Hepatocyte (in vitro differentiated cells): ENCODE results near the gene FNDC3B. TPM values are rescaled to one million over a fixed set of nuclear protein-coding genes. Genes with fewer than 3 reads are reported as not detected.

Experiments
- DNase-seq: peaks from one replicate; pipeline ENCODE4 v3.0.0-alpha.2; 2016; ENCODE audit warnings: low spot score
- H2AFZ ChIP-seq: fragments of 200-600 bp; sonication (generic); 2 replicates; pipeline ENCODE4 v1.6.0; 2016; ENCODE audit warnings: antibody characterized with exemption, mild to moderate bottlenecking
- H3K27ac ChIP-seq: fragments of 200-600 bp; sonication (generic); 2 replicates; pipeline ENCODE4 v1.5.1; 2016; ENCODE audit warnings: mild to moderate bottlenecking
- H3K27me3 ChIP-seq: fragments of 200-600 bp; sonication (generic); 2 replicates; pipeline ENCODE4 v1.6.1; 2016
- H3K36me3 ChIP-seq: fragments of 200-600 bp; sonication (generic); replicated peaks from 2 replicates; pipeline ENCODE4 v1.5.1; 2016; ENCODE audit warnings: low read depth; ENCODE audit not compliant: insufficient read depth
- H3K4me1 ChIP-seq: fragments of 200-600 bp; sonication (generic); 2 replicates; pipeline ENCODE4 v1.5.1; 2016; ENCODE audit warnings: mild to moderate bottlenecking, moderate library complexity; ENCODE audit not compliant: insufficient read depth
- H3K4me2 ChIP-seq: fragments of 200-600 bp; sonication (generic); 2 replicates; pipeline ENCODE4 v1.6.0; 2016
- H3K4me3 ChIP-seq: fragments of 200-600 bp; sonication (generic); 2 replicates; pipeline ENCODE4 v1.5.1; 2016; ENCODE audit warnings: mild to moderate bottlenecking
- H3K79me2 ChIP-seq: fragments of 200-600 bp; sonication (generic); 2 replicates; pipeline ENCODE4 v1.6.0; 2017; ENCODE audit warnings: mild to moderate bottlenecking
- H3K9me2 ChIP-seq: fragments of 200-600 bp; sonication (generic); replicated peaks from 2 replicates; pipeline ENCODE4 v1.6.0; 2017; ENCODE audit warnings: mild to moderate bottlenecking; ENCODE audit not compliant: insufficient read depth
- H3K9me3 ChIP-seq: fragments of 200-600 bp; sonication (generic); 2 replicates; pipeline ENCODE4 v1.5.1; 2016; ENCODE audit warnings: low read depth, mild to moderate bottlenecking
- H4K20me1 ChIP-seq: fragments of 200-600 bp; sonication (generic); 2 replicates; pipeline ENCODE4 v1.6.0; 2016; ENCODE audit warnings: mild to moderate bottlenecking; ENCODE audit not compliant: insufficient read depth, poor library complexity, severe bottlenecking
- EZH2 ChIP-seq: fragments of 200-600 bp; sonication (generic); IDR thresholded peaks from 2 replicates; pipeline ENCODE4 v1.6.1; 2016; ENCODE audit warnings: antibody characterized with exemption, mild to moderate bottlenecking, borderline replicate concordance
- EZH2phosphoT487 ChIP-seq: fragments of 200-600 bp; sonication (generic); IDR thresholded peaks from one replicate; pipeline ENCODE4 v1.6.1; 2018; ENCODE audit warnings: antibody characterized with exemption, mild to moderate bottlenecking, low read depth, moderate library complexity; ENCODE audit not compliant: unreplicated experiment, severe bottlenecking
- WGBS: methylation state at CpG from one replicate; pipeline ENCODE4 v1.1.6; 2016; ENCODE audit warnings: low lambda C conversion rate; ENCODE audit errors: missing lambda C conversion rate; 5-methylcytosine and 5-hydroxymethylcytosine counted together
- polyA plus RNA-seq: library from polyadenylated mRNA; unstranded; fragments of >200 nt; fragmentation: Nextera tagmentation; extraction: Ambion mirVana; gene quantifications from 2 replicates; pipeline ENCODE4 v1.2.1, GENCODE V29; 2016
- total RNA-seq: library from RNA; depleted of rRNA; stranded (reverse); fragments of >200 nt; gene quantifications from 2 replicates; pipeline ENCODE4 v1.2.3, GENCODE V29; 2014
- TF ChIP-seq, protein P1 (sequence below): fragments of 200-600 bp; sonication (generic); IDR thresholded peaks from 2 replicates; pipeline ENCODE4 v1.5.1; 2016; ENCODE audit warnings: antibody characterized with exemption, mild to moderate bottlenecking; ENCODE audit not compliant: poor library complexity

The FNDC3B gene
- total and polyA plus RNA-seq, 2 experiments from 2014 or later, result 61.2 to 113 TPM

DNA sequence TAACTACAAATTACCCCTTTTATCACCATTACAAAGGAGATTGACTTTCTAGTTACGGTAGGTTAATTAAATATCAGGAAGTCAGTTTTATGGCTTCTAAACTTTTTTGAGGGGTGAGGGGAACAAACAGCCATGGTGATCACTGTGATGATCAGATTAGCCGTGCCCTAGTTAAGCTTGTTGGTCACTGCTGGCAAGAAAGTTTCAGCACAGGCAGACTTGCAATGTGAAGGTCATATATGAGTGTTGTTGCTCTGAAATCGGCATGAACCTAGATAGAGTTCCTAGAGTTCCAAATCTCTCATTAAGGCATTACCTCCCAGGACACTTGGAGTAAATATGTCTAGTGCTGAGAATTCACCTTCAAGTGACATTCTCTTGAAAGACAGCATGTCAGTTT, 252.3 kb downstream of the FNDC3B start:
- Histone ChIP-seq H3K79me2 (peaks cover 31% of the 10 kb centered on the region), H3K9me3 (no peaks in the 10 kb centered on the region), H3K4me3 (no peak overlapping the region), H2AFZ (no peak overlapping the region), H3K27me3 (no peaks in the 10 kb centered on the region), H3K4me1 (peaks cover 32% of the 10 kb centered on the region), H3K9me2 (no peaks in the 10 kb centered on the region), H3K36me3 (no peaks in the 10 kb centered on the region), H4K20me1 (no peaks in the 10 kb centered on the region), H3K27ac (no peak overlapping the region), H3K4me2 (no peak overlapping the region)
- WGBS, result 90% methylated on average over 3 of the region's 3 CpGs
- no peak for DNase-seq
- TF ChIP-seq, protein P1, sequence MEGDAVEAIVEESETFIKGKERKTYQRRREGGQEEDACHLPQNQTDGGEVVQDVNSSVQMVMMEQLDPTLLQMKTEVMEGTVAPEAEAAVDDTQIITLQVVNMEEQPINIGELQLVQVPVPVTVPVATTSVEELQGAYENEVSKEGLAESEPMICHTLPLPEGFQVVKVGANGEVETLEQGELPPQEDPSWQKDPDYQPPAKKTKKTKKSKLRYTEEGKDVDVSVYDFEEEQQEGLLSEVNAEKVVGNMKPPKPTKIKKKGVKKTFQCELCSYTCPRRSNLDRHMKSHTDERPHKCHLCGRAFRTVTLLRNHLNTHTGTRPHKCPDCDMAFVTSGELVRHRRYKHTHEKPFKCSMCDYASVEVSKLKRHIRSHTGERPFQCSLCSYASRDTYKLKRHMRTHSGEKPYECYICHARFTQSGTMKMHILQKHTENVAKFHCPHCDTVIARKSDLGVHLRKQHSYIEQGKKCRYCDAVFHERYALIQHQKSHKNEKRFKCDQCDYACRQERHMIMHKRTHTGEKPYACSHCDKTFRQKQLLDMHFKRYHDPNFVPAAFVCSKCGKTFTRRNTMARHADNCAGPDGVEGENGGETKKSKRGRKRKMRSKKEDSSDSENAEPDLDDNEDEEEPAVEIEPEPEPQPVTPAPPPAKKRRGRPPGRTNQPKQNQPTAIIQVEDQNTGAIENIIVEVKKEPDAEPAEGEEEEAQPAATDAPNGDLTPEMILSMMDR, result no peak
- TF ChIP-seq EZH2phosphoT487 (no peak), EZH2 (no peak)

DNA sequence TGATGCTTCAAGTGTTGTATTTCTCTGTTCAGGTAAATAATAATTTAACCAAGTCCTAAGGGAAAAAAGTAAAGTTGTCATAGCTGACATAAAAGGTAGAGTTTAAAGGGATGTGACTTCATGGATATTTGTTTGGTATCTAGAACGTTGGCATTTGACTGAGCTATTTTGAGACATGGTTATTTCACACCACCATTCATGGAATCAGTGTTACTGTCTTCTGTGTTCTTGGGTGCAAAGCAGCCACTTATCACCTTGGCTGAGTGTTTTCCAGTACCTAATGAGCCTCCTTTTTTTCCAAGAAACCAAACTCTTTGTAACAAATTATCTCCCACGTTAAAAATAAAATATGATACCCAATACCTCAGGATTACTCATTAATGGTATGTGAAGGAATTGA, 253.0 kb downstream of the FNDC3B start:
- H3K9me2 ChIP-seq, result no peaks in the 10 kb centered on the region
- H3K9me3 ChIP-seq, result no peaks in the 10 kb centered on the region
- WGBS, result 89% methylated on average over 2 of the region's 2 CpGs
- H3K27ac ChIP-seq, result no peak overlapping the region
- H2AFZ ChIP-seq, result no peak overlapping the region
- TF ChIP-seq, protein P1, result no peak
- TF ChIP-seq EZH2phosphoT487, result no peak
- no peak for TF ChIP-seq EZH2
- peaks cover 29% of the 10 kb centered on the region for H3K79me2 ChIP-seq
- H3K27me3 ChIP-seq, result no peaks in the 10 kb centered on the region
- H3K36me3 ChIP-seq, result no peaks in the 10 kb centered on the region
- no peak overlapping the region for H3K4me3 ChIP-seq
- H3K4me2 ChIP-seq, result no peak overlapping the region
- DNase-seq, result no peak
- peaks cover 26% of the 10 kb centered on the region for H3K4me1 ChIP-seq
- no peaks in the 10 kb centered on the region for H4K20me1 ChIP-seq

DNA sequence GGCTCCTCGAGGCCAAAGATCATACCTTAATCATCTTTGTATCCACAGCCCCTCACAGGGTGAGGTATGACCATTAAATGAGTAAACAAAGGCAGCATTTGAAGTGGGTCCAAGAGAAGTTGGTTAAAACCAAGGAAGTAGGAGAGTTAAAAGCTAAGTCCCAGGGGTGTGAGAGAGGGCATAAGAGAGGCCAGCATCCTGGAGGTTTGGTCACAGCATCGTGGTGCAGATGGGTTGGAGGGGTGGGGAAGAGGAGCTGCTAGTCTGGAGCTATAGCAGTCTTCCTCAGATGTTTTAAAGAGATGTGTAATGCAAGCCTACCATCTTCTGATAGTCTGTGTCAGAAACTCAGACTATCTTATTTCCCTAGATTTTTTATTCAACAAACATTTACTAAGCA, 253.7 kb downstream of the FNDC3B start:
- 98% methylated on average over 2 of the region's 2 CpGs for WGBS
- H3K9me3 ChIP-seq, result no peaks in the 10 kb centered on the region
- no peaks in the 10 kb centered on the region for H4K20me1 ChIP-seq
- peaks cover 32% of the 10 kb centered on the region for H3K79me2 ChIP-seq
- H2AFZ ChIP-seq, result no peak overlapping the region
- no peaks in the 10 kb centered on the region for H3K36me3 ChIP-seq
- H3K9me2 ChIP-seq, result no peaks in the 10 kb centered on the region
- H3K4me3 ChIP-seq, result no peak overlapping the region
- H3K27me3 ChIP-seq, result no peaks in the 10 kb centered on the region
- H3K4me2 ChIP-seq, result no peak overlapping the region
- TF ChIP-seq, protein P1, result no peak
- TF ChIP-seq EZH2phosphoT487, result no peak
- TF ChIP-seq EZH2, result no peak
- no peak overlapping the region for H3K27ac ChIP-seq
- DNase-seq, result no peak
- peaks cover 20% of the 10 kb centered on the region for H3K4me1 ChIP-seq

DNA sequence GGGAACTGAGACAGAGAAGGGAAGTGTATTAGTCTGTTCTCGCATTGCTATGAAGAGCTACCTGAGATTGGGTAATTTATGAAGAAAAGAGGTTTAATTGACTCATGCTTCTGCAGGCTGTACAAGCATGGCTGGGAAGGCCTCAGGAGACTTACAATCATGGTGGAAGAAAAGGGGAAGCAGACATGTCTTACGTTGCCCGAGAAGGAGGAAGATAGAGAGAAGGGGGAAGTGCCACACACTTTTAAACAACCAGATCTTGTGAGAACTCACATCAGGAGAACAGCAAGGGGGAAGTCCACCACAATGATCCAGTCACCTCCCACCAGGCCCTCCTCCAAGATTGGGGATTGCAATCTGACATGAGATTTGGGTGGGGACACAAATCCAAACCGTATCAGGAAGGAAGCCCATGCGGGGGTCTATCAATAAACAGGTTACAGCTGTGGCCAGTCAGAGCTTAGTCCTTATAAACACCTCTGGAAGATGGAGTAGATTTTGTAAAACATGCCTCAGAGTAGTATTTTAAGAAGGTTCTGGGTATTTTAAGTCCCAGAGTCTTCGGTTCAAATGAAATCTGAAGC, 254.9 kb downstream of the FNDC3B start:
- H3K9me3 ChIP-seq, result no peaks in the 10 kb centered on the region
- TF ChIP-seq, protein P1, result no peak
- TF ChIP-seq EZH2, result no peak
- no peak for TF ChIP-seq EZH2phosphoT487
- no peaks in the 10 kb centered on the region for H3K36me3 ChIP-seq
- no peak overlapping the region for H3K4me3 ChIP-seq
- no peaks in the 10 kb centered on the region for H3K9me2 ChIP-seq
- H3K4me1 ChIP-seq, result peaks cover 13% of the 10 kb centered on the region
- no peak overlapping the region for H3K4me2 ChIP-seq
- no peak overlapping the region for H3K27ac ChIP-seq
- no peak for DNase-seq
- no peaks in the 10 kb centered on the region for H4K20me1 ChIP-seq
- H2AFZ ChIP-seq, result no peak overlapping the region
- no peaks in the 10 kb centered on the region for H3K27me3 ChIP-seq
- H3K79me2 ChIP-seq, result peaks cover 32% of the 10 kb centered on the region
- 98% methylated on average over 6 of the region's 6 CpGs for WGBS
